Spleen (tissue), 7 donors: Measurements from ENCODE around the gene ASCC3.

Source experiments
- CTCF ChIP-seq, 11 experiments: fragments of 200-600 bp in 7 of 11; fragments of 450-650 bp in 4 of 11; sonication (generic) in 4 of 11; IDR thresholded peaks in 8 of 11; conservative IDR thresholded peaks in 3 of 11; 1 replicate in 7 of 11; 2 replicates in 4 of 11; pipeline versions ENCODE4 v1.4.0 to v1.8.0; 2016 to 2021; ENCODE audit warnings: antibody characterized with exemption in 11 of 11, inconsistent platforms in 4 of 11, mild to moderate bottlenecking in 1 of 11
- POLR2A ChIP-seq, 3 donors: fragments of 450-650 bp; IDR thresholded peaks; one replicate each; pipeline ENCODE4 v1.5.1; 2017; ENCODE audit warnings: antibody characterized with exemption in 3 of 3, mild to moderate bottlenecking in 1 of 3
- donor health status: DM: no; HTN: no; CAD: no; lungs with moderate emphysema.
- donor health status: DM: no; HTN: no; CAD: no.
- donor health status: DM: no; HTN: no; CAD: no.

GRCh38 chr6:100538086-100538485 is 343.0 kb downstream of the ASCC3 start:
- TF ChIP-seq CTCF (IDR thresholded peaks at IDR 0.05 in 8 of 11, conservative IDR thresholded peaks at IDR 0.05 in 3 of 11) = no peak
- no peak for TF ChIP-seq POLR2A (IDR thresholded peaks at IDR 0.05)
